C4-2B (cell line): ENCODE data around the gene SPTLC2.

Experiments
- CTCF ChIP-seq: fragments of 450-650 bp; conservative IDR thresholded peaks from 2 replicates; pipeline ENCODE4 v1.5.1; 2017; ENCODE audit warnings: mild to moderate bottlenecking
- ZFX ChIP-seq: fragments of 450-650 bp; IDR thresholded peaks from 2 replicates; pipeline ENCODE4 v1.6.1; 2017

- TF ChIP-seq CTCF = no peak
- TF ChIP-seq ZFX = no peak
Measured at GRCh38 chr14:77659831-77660230, 43.4 kb upstream of the SPTLC2 start.
